LNCAP (cell line): Measurements from ENCODE around the gene MAGI1.

ENCODE experiments used
- CTCF ChIP-seq: fragments of 450-650 bp; IDR thresholded peaks from 2 replicates; pipeline ENCODE4 v1.5.1; 2017; ENCODE audit warnings: mild to moderate bottlenecking

The MAGI1 gene

DNA sequence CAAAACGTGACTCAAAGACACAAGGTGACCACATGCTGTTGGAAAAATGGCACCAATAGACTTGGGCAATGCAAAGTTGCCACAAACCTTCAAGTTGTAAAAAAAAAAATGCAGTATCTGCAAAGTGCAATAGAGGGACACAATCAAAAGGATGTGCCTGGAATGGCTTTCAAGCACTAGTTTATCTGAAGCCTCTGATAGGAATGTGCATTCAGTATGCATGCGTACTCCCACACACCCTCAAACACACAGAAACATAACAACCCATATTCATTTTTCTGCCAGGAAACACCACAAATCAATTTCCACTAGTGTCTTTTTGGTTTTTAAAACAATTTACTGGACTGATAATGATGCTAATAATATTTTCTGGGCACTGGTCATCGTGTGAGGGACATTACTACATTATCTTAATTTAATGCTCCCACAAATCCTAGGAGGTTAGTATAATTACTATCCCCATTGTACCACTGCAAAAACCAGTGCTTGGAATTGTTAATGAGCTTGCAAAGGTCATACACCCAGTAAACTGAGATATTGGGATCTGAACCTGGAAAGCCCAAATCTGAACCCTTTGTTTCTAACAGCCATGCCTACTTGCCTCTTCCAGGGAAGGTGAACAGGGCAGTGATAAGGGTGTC is 298.7 kb downstream of the MAGI1 start:
- TF ChIP-seq CTCF, result no peak

- no peak for TF ChIP-seq CTCF
Observed at GRCh38 chr3:65734792-65735191, 303.9 kb downstream of the MAGI1 start.

DNA sequence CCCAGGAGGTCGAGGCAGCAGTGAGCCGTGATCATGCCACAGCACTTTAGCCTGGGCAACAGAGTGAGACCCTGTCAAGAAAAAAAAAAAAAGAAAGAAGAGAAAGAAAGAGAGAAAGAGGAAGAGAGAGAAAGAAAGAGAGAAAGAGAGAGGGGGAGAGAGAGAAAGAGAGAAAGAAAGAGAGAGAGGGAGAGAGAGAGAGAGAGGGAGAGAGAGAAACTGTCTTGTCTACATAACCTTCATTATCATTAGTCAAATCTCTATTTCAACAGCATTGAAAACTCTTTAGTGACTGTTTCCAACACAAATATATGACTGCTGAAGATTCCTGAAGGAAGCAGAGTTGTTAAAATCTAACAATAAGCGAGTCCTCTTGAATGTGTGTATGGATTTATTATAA is 304.3 kb downstream of the MAGI1 start:
- TF ChIP-seq CTCF, result no peak

- no peak for TF ChIP-seq CTCF
Observed at GRCh38 chr3:65733459-65733858, 305.3 kb downstream of the MAGI1 start.

GRCh38 chr3:65732051-65732935 is 306.4 kb downstream of the MAGI1 start:
- peak; percentile 87 for TF ChIP-seq CTCF

- TF ChIP-seq CTCF, result no peak
Observed at GRCh38 chr3:65730449-65730848, 308.3 kb downstream of the MAGI1 start.

GRCh38 chr3:65729973-65730372 is 308.7 kb downstream of the MAGI1 start:
- no peak for TF ChIP-seq CTCF
